ENCODE results near the gene IRF5.

The IRF5 gene

GRCh38 chr7:128918016-128918665 lies 19.6 kb upstream of the IRF5 start:
- no peaks in the 10 kb centered on the region for H3K4me1 ChIP-seq (ENCODE audit: control insufficient read depth, insufficient read depth, low read length)
- no peaks in the 10 kb centered on the region for H3K9me3 ChIP-seq (ENCODE audit: control insufficient read depth, low read length)

GRCh38 chr7:128919241-128919640 lies 18.5 kb upstream of the IRF5 start:
- H3K9me3 ChIP-seq (ENCODE audit: control insufficient read depth, low read length), result no peaks in the 10 kb centered on the region
- H3K4me3 ChIP-seq (ENCODE audit: low read length), result no peak overlapping the region
- H3K9ac ChIP-seq (ENCODE audit: low read length), result no peak overlapping the region
- H3K27me3 ChIP-seq (ENCODE audit: control insufficient read depth, insufficient read depth, low read length), result peaks cover 43% of the 10 kb centered on the region
- no peaks in the 10 kb centered on the region for H3K36me3 ChIP-seq (ENCODE audit: control insufficient read depth, insufficient read depth, low read length)
- no peaks in the 10 kb centered on the region for H3K4me1 ChIP-seq (ENCODE audit: control insufficient read depth, insufficient read depth, low read length)

More at GRCh38 chr7:128918016-128918665, 19.6 kb upstream of the IRF5 start:
- H3K9ac ChIP-seq (ENCODE audit: low read length), result no peak overlapping the region
- H3K27me3 ChIP-seq (ENCODE audit: control insufficient read depth, insufficient read depth, low read length), result peaks cover 44% of the 10 kb centered on the region
- no peak overlapping the region for H3K4me3 ChIP-seq (ENCODE audit: low read length)
- H3K36me3 ChIP-seq (ENCODE audit: control insufficient read depth, insufficient read depth, low read length), result no peaks in the 10 kb centered on the region

- no peak overlapping the region for H3K4me3 ChIP-seq (ENCODE audit: low read length)
- peaks cover 35% of the 10 kb centered on the region for H3K27me3 ChIP-seq (ENCODE audit: control insufficient read depth, insufficient read depth, low read length)
- H3K9ac ChIP-seq (ENCODE audit: low read length), result no peak overlapping the region
- H3K36me3 ChIP-seq (ENCODE audit: control insufficient read depth, insufficient read depth, low read length), result no peaks in the 10 kb centered on the region
- no peaks in the 10 kb centered on the region for H3K4me1 ChIP-seq (ENCODE audit: control insufficient read depth, insufficient read depth, low read length)
- no peaks in the 10 kb centered on the region for H3K9me3 ChIP-seq (ENCODE audit: control insufficient read depth, low read length)
These were observed 17.6 kb upstream of the IRF5 start for GRCh38 chr7:128919881-128920799.

GRCh38 chr7:128920913-128921582 lies 16.7 kb upstream of the IRF5 start:
- Histone ChIP-seq H3K4me3 (ENCODE audit: low read length) (no peak overlapping the region), H3K36me3 (ENCODE audit: control insufficient read depth, insufficient read depth, low read length) (no peaks in the 10 kb centered on the region), H3K9me3 (ENCODE audit: control insufficient read depth, low read length) (no peaks in the 10 kb centered on the region), H3K27me3 (ENCODE audit: control insufficient read depth, insufficient read depth, low read length) (peaks cover 27% of the 10 kb centered on the region), H3K9ac (ENCODE audit: low read length) (no peak overlapping the region), H3K4me1 (ENCODE audit: control insufficient read depth, insufficient read depth, low read length) (no peaks in the 10 kb centered on the region)

GRCh38 chr7:128921866-128922440 lies 15.8 kb upstream of the IRF5 start:
- peaks cover 18% of the 10 kb centered on the region for H3K27me3 ChIP-seq (ENCODE audit: control insufficient read depth, insufficient read depth, low read length)
- H3K36me3 ChIP-seq (ENCODE audit: control insufficient read depth, insufficient read depth, low read length), result no peaks in the 10 kb centered on the region

GRCh38 chr7:128922496-128923410 lies 15.0 kb upstream of the IRF5 start:
- Histone ChIP-seq H3K4me1 (ENCODE audit: control insufficient read depth, insufficient read depth, low read length) (no peaks in the 10 kb centered on the region), H3K36me3 (ENCODE audit: control insufficient read depth, insufficient read depth, low read length) (no peaks in the 10 kb centered on the region), H3K9me3 (ENCODE audit: control insufficient read depth, low read length) (no peaks in the 10 kb centered on the region), H3K27me3 (ENCODE audit: control insufficient read depth, insufficient read depth, low read length) (peaks cover 18% of the 10 kb centered on the region), H3K4me3 (ENCODE audit: low read length) (no peak overlapping the region), H3K9ac (ENCODE audit: low read length) (no peak overlapping the region)

More at GRCh38 chr7:128921866-128922440, 15.8 kb upstream of the IRF5 start:
- H3K9me3 ChIP-seq (ENCODE audit: control insufficient read depth, low read length), result no peaks in the 10 kb centered on the region
- no peak overlapping the region for H3K4me3 ChIP-seq (ENCODE audit: low read length)
- no peaks in the 10 kb centered on the region for H3K4me1 ChIP-seq (ENCODE audit: control insufficient read depth, insufficient read depth, low read length)
- no peak overlapping the region for H3K9ac ChIP-seq (ENCODE audit: low read length)

- Histone ChIP-seq H3K36me3 (ENCODE audit: control insufficient read depth, insufficient read depth, low read length) (no peaks in the 10 kb centered on the region), H3K27me3 (ENCODE audit: control insufficient read depth, insufficient read depth, low read length) (peaks cover 16% of the 10 kb centered on the region), H3K4me3 (ENCODE audit: low read length) (no peak overlapping the region), H3K9me3 (ENCODE audit: control insufficient read depth, low read length) (no peaks in the 10 kb centered on the region), H3K9ac (ENCODE audit: low read length) (no peak overlapping the region), H3K4me1 (ENCODE audit: control insufficient read depth, insufficient read depth, low read length) (no peaks in the 10 kb centered on the region)
These were observed 14.3 kb upstream of the IRF5 start for GRCh38 chr7:128923411-128923800.

- no peak overlapping the region for H3K4me3 ChIP-seq (ENCODE audit: low read length)
- no peaks in the 10 kb centered on the region for H3K9me3 ChIP-seq (ENCODE audit: control insufficient read depth, low read length)
- H3K36me3 ChIP-seq (ENCODE audit: control insufficient read depth, insufficient read depth, low read length), result no peaks in the 10 kb centered on the region
- no peaks in the 10 kb centered on the region for H3K4me1 ChIP-seq (ENCODE audit: control insufficient read depth, insufficient read depth, low read length)
- peaks cover 13% of the 10 kb centered on the region for H3K27me3 ChIP-seq (ENCODE audit: control insufficient read depth, insufficient read depth, low read length)
- H3K9ac ChIP-seq (ENCODE audit: low read length), result no peak overlapping the region
These were observed 12.8 kb upstream of the IRF5 start for GRCh38 chr7:128924707-128925588.

GRCh38 chr7:128928159-128928813 lies 9.4 kb upstream of the IRF5 start:
- no peak overlapping the region for H3K4me3 ChIP-seq (ENCODE audit: low read length)
- H3K9me3 ChIP-seq (ENCODE audit: control insufficient read depth, low read length), result no peaks in the 10 kb centered on the region
- peaks cover 7% of the 10 kb centered on the region for H3K27me3 ChIP-seq (ENCODE audit: control insufficient read depth, insufficient read depth, low read length)
- H3K9ac ChIP-seq (ENCODE audit: low read length), result no peak overlapping the region
- H3K4me1 ChIP-seq (ENCODE audit: control insufficient read depth, insufficient read depth, low read length), result peaks cover 6% of the 10 kb centered on the region
- no peaks in the 10 kb centered on the region for H3K36me3 ChIP-seq (ENCODE audit: control insufficient read depth, insufficient read depth, low read length)

All from mucosa of stomach (tissue), 1 donor.